AG20443 (cell line): ENCODE measurements around the gene CPNE6.

Experiments used
- DNase-seq: peaks from one replicate; pipeline ENCODE4 v3.0.0; 2012; ENCODE audit warnings: low spot score, mixed read lengths

CPNE6 gene

GRCh38 chr14:24069411-24069735 lies 2.0 kb upstream of the CPNE6 start:
- no peak for DNase-seq

DNA sequence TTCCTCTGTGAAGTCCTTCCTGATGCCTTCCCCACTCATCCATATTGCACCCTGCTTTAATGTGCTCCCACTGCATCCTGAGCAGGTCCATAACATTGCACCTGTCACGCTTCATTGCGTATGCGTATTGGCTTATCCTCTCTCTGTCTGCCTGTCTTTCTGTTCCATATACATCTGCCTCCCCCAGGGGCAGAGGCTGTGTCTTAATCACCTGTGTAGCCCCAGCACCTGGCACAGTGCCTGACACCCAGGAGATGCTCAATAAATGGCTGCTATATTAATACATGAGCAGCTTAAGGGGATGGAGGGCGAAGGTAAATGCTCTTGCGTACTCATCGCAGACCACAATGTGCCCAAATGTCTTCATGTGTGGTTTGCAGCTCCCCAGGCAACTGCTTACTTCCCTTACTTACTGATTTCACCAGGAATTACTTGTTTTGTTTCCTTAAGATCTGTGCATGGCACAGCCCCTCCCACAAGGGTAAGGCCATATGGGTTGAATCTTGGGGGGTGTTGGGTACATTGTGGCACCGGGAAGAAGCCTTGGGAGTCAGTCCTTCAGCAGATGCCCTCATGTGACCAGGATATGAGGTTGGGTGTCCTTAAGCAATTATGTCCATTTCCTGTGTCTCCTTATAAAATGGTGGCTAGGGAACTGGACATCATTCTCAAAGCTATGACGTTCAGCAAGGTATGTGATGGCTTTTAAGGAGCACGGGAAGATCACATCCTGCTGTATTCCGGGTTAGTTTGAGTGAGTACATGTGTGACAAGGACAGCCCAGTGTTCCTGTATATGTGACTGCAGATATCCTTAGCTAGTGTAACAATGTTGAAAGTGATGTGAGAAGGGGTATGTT lies 848 bp upstream of the CPNE6 start:
- no peak for DNase-seq

GRCh38 chr14:24071836-24072430 lies 571 bp downstream of the CPNE6 start:
- no peak for DNase-seq

DNA sequence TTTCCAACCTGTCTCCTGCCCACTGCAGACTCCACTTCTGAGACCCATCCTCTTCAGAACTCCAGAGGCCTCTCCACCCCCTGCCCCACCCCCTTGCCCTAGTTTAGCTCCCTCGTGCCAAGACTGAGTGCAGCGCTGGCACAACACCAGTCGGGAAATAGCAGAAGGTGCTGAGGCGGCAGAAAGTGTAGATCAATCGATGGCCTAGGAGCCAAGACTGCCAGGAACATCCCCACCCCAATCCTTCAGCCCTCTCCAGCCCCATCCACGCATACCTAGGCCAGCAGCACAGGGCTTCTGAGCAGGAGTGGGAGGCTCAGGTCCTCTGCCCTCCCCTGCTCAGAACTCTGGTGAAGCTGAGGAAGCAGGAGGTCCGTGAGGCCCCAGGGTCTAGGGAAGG lies 1.1 kb downstream of the CPNE6 start:
- DNase-seq, result no peak

DNA sequence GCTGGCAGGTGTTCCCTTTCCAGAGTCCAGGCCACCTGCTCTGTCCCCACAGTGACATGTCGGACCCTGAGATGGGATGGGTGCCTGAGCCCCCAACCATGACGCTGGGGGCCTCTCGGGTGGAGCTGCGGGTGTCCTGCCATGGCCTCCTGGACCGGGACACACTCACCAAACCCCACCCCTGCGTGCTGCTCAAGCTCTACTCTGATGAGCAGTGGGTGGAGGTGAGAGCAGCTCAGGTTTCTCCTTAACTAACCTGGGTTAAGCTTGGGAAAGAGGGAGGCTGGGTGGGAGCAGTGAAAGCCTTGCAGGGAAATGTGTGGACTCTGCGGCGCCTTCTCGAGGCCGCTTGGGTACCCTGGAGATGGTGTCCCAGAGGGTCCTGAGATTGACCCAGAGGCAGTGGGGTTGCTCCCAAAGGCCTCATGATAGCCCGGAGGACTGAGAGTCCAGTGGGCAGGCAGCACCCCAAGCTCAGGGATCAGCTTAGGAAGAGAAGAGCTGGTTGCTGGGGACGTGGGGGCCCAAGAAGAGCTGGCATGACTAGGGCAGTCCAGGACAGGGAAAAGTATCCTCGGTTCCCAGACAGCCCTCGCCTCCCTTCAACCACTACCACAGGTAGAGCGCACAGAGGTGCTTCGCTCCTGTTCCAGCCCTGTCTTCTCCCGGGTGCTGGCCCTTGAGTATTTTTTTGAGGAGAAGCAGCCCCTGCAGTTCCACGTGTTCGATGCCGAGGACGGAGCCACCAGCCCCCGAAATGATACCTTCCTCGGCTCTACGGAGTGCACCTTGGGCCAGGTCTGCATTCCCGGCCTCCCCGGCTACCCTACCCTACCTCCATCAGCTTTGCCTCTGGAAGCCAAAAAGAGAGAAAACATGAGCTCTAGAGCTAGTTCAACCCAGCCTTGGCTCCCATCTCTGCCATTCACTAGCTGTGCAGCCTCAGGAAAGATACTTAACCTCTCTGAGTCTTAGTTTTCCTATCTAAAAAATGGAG lies 1.8 kb downstream of the CPNE6 start:
- DNase-seq, result no peak

- DNase-seq, result no peak
Observed at GRCh38 chr14:24074625-24075484, 3.5 kb downstream of the CPNE6 start.

- no peak for DNase-seq
Observed at GRCh38 chr14:24075485-24076301, 4.3 kb downstream of the CPNE6 start.

DNA sequence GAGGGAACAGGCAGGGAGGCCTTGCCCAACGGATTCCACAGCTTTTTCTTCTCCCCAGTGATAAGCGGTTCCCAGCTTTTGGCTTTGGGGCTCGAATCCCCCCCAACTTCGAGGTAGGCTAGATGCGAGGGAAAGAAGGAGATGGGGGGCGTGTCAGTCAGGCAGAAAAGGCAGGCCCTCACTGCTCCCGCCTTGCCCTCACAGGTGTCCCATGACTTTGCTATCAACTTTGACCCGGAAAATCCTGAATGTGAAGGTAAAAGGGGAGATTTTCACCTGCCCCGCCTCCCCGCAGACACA lies 4.9 kb downstream of the CPNE6 start:
- DNase-seq, result no peak

DNA sequence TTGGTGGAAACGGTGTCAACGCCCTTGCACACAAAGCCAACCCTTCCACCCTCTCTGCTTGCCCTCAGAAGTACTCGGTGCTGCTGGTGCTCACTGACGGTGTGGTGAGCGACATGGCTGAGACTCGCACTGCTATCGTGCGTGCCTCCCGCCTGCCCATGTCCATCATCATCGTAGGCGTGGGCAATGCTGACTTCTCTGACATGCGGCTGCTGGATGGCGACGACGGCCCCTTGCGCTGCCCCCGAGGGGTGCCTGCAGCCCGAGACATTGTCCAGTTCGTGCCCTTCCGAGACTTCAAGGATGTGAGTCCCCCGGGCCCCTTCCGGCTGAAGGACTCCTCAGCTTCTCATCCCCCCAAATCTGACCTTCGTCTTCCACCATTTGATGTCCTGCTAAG lies 5.7 kb downstream of the CPNE6 start:
- DNase-seq, result no peak

- DNase-seq, result no peak
Observed at GRCh38 chr14:24078146-24078545, 6.8 kb downstream of the CPNE6 start.

DNA sequence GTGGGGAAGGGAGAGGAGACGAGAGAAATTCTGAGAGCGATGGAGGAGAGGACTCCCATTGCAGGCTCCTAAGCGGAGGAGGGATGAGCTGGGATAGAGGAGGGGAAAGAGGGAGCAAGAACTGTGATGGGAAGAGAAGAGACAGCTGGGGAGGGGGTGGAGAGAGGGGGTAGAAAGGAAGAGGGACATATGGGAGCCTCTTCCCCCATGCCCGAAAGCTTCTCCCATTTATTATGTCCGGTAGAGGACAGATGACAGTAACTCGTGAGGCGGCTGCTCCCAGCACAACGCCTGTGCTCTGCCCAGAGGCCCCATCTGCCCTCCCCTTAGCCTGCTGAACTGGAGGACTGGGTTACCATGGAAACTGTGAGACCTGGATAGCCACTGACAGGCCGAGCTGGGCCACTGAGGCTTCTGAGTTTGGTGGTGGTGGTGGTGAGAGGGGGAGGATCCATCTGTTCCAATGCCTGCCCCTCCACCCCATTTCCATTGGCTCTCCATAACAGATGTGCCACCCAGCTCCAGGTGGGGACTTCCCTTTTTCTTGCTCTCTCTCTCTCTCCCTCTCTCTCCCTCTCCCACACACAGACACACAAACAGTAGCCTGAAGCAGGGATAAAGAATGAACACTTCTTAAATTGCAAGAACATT lies 8.3 kb downstream of the CPNE6 start:
- DNase-seq, result no peak

GRCh38 chr14:24080142-24080530 lies 8.8 kb downstream of the CPNE6 start:
- DNase-seq, result no peak

- DNase-seq, result peak; percentile 76
Observed at GRCh38 chr14:24080888-24081738, 9.8 kb downstream of the CPNE6 start.

GRCh38 chr14:24081739-24082211 lies 10.4 kb downstream of the CPNE6 start:
- no peak for DNase-seq

DNA sequence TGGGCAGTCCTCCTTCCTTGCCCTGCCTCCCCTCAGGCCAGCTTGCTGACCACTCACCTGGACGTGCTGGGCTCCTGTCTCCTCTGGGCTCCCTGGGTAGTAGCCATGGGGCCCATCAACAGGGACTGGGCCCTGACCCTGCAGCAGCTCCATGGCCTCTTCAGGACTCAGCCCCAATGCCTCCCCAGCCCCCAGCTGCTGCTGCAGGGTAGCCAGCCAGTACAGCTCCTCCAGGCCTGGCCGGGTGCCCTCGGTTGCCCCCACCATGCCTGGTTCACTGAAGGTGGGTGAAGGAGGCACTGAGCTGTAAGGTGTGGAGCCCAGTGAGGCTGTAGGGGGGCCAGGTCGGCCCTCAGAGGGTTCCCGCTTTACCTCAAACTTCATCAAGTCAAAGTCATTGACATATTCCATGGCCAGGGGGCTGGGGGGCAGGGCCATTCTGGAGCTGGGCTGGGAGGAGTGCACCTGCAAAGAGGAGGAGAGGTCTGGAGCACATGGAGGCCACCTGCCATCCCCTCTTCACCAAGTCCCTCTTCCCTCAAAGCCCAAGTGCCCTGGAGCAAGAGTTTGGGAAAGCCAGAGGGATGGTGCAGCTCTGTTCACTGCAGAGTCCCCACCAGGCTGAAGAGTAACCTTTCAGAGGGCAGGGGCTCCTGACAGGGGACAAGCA lies 11.2 kb downstream of the CPNE6 start:
- DNase-seq, result no peak

GRCh38 chr14:24083462-24083861 lies 12.1 kb downstream of the CPNE6 start:
- no peak for DNase-seq

DNA sequence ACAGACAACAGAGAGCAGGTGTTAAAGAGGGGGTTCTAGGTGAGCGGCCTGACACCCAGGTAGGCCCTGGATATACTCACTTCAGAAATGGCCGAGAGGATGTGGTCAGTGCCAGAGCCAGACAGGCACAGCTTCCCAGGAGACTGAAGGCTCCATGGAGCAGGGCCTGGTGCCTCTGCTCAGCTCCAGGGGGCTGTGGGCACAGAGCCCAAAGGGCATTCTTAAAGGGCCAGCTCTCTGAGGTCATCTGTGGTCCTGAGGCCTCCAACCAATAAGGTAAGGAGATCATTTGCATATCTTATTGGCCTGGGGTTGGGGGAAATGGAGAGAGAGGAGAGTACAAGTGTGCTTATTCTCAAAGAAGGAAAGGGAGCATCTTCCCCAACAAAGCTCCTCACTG lies 13.1 kb downstream of the CPNE6 start:
- no peak for DNase-seq

DNA sequence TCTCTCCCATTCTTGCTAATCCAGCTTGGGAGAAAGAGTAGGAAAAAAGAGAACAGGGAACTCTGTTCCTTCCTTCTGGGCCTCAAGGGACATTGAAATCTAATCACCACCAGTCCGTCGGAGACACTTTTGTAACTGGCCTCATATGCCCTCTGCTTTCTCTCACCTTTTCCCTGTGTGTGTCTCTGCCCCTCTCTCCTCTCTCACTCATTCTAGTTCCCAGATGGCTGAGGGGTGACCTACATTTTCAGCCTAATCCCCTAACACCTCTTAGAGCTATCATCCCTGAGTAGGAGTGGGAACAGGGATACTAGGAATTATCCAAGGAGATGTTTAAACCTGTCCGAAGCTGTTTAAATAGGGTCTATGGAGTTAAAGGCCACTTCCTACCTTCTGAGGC lies 13.9 kb downstream of the CPNE6 start:
- no peak for DNase-seq
